LNCaP clone FGC (cell line): ENCODE measurements around the gene LMOD1.

Experiments
- DNase-seq: peaks from one replicate; pipeline ENCODE4 v3.0.0-alpha.2; 2011; ENCODE audit warnings: low read depth
- H3K4me3 ChIP-seq: 2 replicates; pipeline ENCODE4 v1.5.1; 2011; ENCODE audit warnings: mild to moderate bottlenecking, low read depth, low read length, control low read depth
- TF ChIP-seq, protein P1 (sequence below): IDR thresholded peaks from 2 replicates; pipeline ENCODE4 v1.5.1; 2012; ENCODE audit warnings: mild to moderate bottlenecking; ENCODE audit not compliant: control insufficient read depth, insufficient read depth; ENCODE audit errors: extremely low read depth

Gene LMOD1

DNA sequence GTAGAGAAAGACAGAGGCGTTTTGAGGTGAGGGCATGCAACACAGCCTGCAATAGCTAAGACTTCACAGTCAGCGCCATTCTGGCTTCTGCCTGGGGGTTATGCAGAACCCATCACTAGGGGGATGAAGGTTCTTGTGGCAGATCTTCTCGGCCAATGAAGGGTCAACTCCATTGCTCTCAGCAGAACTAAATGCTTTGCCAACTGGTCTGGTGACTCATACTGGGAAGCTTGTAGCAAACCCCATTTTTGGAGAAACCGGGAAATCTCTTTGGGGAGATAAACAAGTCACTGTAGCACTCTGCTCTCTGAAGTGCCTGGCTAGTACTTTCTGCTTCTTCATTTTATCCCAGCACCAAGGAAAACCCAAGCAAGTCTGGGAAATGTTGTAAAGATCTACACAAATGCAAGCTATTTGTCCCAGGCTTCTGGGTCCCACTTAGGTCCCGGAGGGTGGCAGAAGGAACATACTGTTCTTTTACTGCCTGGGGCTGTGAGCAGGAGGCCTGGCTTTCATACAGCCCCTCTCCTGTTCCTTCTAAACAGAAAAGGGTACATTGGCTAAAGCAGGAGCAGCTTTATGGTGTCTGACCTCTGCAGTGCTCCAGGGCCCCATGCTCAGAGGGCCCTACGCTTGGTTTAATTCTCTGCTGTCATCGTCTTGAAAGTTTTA is 28.9 kb downstream of the LMOD1 start:
- no peak for DNase-seq

DNA sequence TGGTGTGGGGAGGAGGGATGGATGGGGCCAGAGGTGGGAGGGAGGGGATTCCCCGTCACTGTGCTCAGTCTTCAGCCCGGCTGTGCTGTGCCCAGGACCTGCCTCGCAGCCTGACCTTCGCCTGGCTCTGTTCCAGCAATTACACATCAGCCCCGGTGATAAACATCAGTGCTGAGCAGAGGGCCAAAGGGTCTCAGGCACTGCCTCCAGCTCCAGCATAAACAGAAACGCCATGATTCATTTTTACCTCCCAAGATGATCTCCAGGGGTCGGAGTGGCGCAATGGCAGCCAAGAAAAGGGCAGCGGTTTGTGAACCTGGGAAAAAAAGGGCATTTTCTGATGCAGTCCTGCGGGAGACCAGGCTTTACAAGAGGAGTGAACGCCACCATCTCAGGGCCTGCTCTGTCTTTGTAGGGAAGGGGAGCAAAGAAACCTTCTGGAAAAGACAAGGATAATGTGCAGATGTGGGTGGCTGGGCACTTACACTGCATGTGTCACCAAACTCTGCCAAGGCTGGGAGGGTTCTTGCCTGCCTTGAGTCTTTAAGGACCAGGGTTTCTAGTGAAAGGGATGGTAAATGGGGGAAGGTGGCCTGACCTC is 29.6 kb downstream of the LMOD1 start:
- no peak overlapping the region for H3K4me3 ChIP-seq
- TF ChIP-seq, protein P1, sequence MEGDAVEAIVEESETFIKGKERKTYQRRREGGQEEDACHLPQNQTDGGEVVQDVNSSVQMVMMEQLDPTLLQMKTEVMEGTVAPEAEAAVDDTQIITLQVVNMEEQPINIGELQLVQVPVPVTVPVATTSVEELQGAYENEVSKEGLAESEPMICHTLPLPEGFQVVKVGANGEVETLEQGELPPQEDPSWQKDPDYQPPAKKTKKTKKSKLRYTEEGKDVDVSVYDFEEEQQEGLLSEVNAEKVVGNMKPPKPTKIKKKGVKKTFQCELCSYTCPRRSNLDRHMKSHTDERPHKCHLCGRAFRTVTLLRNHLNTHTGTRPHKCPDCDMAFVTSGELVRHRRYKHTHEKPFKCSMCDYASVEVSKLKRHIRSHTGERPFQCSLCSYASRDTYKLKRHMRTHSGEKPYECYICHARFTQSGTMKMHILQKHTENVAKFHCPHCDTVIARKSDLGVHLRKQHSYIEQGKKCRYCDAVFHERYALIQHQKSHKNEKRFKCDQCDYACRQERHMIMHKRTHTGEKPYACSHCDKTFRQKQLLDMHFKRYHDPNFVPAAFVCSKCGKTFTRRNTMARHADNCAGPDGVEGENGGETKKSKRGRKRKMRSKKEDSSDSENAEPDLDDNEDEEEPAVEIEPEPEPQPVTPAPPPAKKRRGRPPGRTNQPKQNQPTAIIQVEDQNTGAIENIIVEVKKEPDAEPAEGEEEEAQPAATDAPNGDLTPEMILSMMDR: no peak
- DNase-seq: peak; percentile 4

More for the DNA sequence above, 28.9 kb downstream of the LMOD1 start:
- H3K4me3 ChIP-seq: no peak overlapping the region
- TF ChIP-seq, protein P1: no peak

DNA sequence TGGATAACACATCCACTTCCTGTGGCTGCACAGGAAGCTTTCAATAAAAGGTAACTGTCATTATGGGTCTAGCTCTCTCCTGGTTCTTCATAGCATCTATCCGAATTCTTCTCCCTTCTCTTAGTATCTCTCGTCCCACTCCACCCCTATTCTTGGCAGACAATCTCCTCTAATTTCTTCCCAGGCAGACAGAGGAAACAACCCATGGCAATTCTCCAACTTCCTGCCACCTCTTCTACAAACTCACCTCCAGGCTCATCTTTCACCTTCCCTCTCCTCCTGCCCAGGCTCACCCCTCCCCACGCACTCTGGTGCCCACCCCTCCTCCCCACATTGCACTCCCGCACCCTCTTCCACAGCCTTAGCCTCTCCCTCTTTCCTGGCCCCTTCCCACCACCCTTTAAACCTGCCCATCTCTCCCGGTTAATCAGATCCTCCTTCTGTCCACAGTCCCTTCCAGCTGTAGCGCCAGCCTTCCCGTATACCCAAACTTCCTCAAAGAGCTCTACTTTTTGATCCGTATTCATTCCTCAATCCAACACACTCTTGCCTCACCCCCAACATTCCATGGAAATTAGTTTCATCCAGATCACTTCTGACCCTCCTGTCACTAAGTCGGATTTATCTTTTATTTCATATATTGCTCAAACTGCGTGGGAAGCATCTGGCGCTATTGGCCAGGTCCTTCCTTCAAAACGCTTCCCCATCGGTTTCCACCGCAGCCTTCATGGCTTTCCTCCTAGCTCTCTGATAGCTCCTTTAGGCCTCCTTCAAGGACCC is 31.7 kb downstream of the LMOD1 start:
- TF ChIP-seq, protein P1: no peak
- no peak overlapping the region for H3K4me3 ChIP-seq
- DNase-seq: no peak

DNA sequence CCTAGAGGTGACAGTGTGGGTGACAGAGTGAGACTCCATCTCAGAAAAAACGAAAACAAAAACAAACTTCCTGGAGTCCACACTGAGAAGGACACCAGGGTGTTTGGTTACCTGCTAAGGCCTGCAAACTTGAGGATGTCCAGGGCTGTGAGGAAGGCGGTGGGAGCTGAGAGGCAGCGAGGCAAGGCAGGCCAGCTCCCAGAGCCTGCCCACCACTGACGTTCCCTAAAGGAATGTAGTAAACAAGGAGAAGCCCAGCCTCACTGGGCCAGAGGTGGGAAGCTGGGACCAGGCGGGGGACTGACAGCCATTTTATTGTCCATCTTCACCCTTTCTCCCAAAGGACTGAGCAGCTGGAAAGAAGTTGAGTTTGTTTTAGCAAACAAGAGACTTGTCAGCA is 33.5 kb downstream of the LMOD1 start:
- no peak for DNase-seq
- H3K4me3 ChIP-seq: no peak overlapping the region
- TF ChIP-seq, protein P1: no peak

DNA sequence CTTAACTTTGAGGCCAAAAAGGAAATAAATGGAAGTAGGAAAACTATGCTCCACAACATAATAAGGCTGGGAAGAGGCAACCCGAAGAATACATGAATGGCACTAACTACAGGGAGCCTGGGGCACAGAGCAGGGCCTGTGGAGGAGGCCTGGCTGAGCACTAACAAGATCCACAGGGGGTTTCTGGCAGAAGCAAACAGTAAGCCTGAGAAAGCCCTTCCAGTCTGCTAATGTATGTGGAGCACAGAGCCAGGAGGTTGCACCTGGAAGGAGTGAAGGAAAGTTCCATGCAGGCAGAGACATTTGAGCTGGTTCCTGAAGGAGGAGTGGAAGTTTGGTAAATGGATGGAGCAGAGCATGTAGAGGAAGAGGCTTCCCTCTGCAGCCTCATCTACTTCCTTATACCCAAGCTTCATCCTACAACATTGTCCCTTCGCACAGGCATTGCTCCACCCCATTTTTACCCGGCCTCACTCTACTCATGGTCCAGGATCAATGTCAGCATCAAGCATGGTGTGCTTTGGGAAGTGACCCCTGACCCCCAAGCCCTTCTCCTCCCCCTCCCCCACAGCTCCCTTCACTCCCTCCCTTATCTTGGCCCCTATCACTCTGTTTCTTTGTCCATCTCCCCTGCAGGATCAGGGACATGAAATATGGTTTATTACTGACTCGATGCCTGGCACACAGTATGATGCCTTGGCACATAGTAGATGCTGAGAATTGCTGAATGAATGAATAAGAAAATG is 34.3 kb downstream of the LMOD1 start:
- no peak for DNase-seq
- TF ChIP-seq, protein P1: no peak
- H3K4me3 ChIP-seq: no peak overlapping the region

DNA sequence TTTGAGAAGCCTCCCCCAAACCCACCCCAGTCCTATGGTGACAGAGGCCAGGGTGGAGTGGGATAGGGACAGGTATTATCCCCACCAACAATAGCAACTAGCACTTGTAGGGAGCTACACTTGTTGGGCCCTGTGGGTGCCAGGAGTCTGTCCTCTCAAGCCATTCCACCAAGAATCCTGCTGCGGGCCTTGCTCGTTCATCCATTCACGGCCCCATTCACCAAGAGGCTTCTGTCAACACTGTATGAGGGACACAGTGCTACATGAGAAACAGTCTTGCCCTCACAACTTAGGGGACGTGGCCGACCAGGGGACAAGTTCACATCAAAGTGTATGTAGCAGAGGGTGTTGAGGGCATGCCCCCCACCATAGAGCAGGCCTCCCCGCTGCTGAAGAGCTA is 38.7 kb downstream of the LMOD1 start:
- DNase-seq: no peak
- H3K4me3 ChIP-seq: no peak overlapping the region
- TF ChIP-seq, protein P1: no peak
